GM11168 (cell line): ENCODE results near the gene ARSK.
"Not testable (repeated sequence)": the region's sequence is repeated elsewhere in the genome, so short reads cannot be mapped to it uniquely, and the experiment has no call there.

Experiments used
- in situ Hi-C: fragments of 300-500 bp; cut with MboI; formaldehyde crosslinking; loops from one replicate; pipeline ENCODE4 v1.12.0; 2022; ENCODE audit warnings: low sequenced_read_pairs; ENCODE audit not compliant: unreplicated experiment

Gene ARSK

GRCh38 chr5:95644351-95645042, 89.6 kb downstream of the ARSK start:
- in situ Hi-C loops: no loop called here

- in situ Hi-C loops: not testable (repeated sequence)
These were observed 91.3 kb downstream of the ARSK start for GRCh38 chr5:95646226-95646568.

GRCh38 chr5:95646569-95647431, 91.9 kb downstream of the ARSK start, which contains the start of gene RFESD:
Gene RFESD (plus strand): TSS chr5:95646777. CDS start chr5:95652272, 5,495 bp downstream.
- in situ Hi-C loops: no loop called here

- in situ Hi-C loops: no loop called here
These were observed 93.3 kb downstream of the ARSK start for GRCh38 chr5:95647886-95648860.

GRCh38 chr5:95649274-95649673, 94.4 kb downstream of the ARSK start:
- in situ Hi-C loops: no loop called here

- in situ Hi-C loops: no loop called here
These were observed 95.1 kb downstream of the ARSK start for GRCh38 chr5:95649842-95650620.

GRCh38 chr5:95652849-95653248, 97.9 kb downstream of the ARSK start:
- in situ Hi-C loops: no loop called here

- in situ Hi-C loops: no loop called here
These were observed 99.3 kb downstream of the ARSK start for GRCh38 chr5:95654196-95654595.
